GM10266 (cell line): Measurements from ENCODE around the gene AATF.
A peak's percentile ranks its signal among the peaks of the same experiment; 100 is the strongest.

Experiments used
- DNase-seq: peaks from one replicate; pipeline ENCODE4 v3.0.0; 2012; ENCODE audit errors: extremely low spot score
- TF ChIP-seq, protein P1 (sequence below): IDR thresholded peaks from 2 replicates; pipeline ENCODE4 v1.5.1; 2012; ENCODE audit warnings: mild to moderate bottlenecking, low read depth; ENCODE audit not compliant: control insufficient read depth, insufficient read depth; ENCODE audit errors: missing control alignments

AATF gene

DNA sequence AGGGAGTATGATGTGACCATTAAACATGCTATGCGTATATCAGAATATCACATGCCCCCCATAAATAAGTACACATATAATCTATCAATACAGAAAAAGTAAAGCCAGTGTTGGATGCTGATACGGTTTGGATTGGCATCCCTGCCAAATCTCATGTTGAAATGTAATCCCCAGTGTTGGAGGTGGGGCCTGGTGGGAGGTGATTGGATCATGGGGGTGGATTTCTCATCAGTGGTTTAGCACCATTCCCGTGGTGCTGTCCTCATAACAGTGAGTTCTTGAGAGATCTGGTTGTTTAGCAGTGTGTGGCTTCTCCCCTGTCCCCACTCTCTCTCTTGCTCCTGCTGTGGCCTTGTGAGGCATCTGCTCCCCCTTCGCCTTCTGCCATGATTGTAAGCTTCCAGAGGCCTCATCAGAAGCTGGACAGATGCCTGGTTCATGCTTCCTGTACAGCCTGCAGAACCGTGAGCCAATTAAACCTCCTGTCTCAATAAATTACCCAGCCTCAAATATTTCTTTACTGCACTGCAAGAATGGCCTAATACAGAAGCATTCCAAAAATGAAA, 88.9 kb downstream of the AATF start:
- TF ChIP-seq, protein P1, sequence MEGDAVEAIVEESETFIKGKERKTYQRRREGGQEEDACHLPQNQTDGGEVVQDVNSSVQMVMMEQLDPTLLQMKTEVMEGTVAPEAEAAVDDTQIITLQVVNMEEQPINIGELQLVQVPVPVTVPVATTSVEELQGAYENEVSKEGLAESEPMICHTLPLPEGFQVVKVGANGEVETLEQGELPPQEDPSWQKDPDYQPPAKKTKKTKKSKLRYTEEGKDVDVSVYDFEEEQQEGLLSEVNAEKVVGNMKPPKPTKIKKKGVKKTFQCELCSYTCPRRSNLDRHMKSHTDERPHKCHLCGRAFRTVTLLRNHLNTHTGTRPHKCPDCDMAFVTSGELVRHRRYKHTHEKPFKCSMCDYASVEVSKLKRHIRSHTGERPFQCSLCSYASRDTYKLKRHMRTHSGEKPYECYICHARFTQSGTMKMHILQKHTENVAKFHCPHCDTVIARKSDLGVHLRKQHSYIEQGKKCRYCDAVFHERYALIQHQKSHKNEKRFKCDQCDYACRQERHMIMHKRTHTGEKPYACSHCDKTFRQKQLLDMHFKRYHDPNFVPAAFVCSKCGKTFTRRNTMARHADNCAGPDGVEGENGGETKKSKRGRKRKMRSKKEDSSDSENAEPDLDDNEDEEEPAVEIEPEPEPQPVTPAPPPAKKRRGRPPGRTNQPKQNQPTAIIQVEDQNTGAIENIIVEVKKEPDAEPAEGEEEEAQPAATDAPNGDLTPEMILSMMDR, result no peak
- no peak for DNase-seq

DNA sequence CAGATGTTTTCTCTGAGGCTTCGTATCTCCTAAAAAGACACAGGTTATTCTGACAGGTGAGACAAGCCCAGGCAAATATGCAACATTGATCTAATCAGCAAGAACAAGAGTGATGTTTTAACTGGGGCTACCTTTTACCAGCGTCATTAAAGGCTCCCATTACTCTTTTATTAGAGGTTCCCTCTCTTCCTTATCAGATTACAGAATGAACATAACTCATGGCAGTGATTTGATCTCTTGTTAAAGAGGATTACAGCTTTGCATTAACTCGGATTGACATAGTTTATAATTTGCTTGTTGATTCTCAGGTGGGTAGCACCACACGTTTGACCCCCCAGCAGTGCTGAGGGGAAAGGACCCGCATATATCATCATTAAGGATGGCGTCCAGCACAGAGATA, 90.5 kb downstream of the AATF start:
- DNase-seq, result no peak
- TF ChIP-seq, protein P1, result no peak

DNA sequence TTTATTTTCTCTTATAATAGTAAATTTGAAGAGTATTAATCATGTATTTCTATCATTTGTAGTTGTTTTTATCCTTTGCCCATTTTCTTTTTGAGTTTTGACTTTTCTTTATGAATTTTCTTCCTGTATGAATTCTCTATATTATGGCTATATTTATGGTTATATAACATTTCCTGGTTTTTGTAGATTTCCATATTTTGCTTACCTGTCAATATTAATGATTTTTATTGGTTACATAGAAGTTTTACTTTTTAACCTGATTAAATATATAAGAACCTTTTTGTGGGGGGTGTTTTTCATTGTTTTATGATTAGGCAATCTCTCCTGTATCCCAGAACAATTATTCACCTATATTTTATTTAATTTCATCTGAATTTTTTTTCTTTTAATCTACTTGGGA, 93.2 kb downstream of the AATF start:
- TF ChIP-seq, protein P1, result no peak
- DNase-seq, result no peak

DNA sequence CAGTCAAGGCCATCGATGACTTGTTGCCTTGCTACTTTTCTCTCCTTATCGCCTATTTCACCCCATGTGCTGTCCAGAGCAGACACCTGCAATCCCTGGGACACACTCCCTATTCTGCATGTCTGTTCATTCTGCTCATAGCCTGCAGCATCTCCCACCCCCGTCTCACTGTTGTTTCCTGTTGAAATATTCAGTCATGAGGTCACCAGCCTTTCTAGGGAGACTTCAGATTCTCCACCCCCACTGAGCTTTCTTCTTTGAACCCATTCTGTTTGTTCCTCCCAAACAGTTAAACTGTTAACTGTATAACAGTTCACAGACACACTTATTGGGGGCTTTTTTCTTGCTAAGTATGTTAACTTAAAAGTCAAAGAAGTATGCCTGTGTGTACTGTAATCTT, 94.4 kb downstream of the AATF start:
- TF ChIP-seq, protein P1, result no peak
- DNase-seq, result no peak

DNA sequence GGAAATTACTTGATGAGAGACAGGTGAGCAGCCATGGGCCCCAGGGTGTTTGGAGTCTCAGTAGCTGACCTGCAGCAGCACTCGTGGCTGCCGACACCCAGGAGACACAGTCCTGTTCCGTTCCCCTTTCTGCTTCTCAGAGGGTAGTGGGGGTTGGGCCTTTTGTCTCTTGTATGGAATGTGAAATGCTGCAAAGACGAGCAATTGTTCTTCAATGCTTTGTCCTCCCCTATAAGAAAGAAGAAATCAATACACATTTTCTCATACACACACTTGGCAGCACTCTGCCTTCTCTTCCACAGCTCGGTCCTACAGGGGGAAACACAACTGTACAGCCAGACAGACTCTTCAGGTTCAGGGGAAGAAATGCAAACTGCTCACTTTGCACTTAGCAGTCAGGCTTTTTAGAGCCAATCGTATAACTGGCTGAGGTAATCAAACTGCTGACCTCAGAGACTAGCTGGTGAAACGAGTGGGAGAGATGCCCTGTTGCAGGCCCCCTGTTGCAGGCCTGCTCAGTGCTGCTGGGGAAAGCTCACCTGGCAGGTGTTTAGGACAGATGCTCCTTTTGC, 96.7 kb downstream of the AATF start:
- TF ChIP-seq, protein P1, result no peak
- DNase-seq, result no peak

DNA sequence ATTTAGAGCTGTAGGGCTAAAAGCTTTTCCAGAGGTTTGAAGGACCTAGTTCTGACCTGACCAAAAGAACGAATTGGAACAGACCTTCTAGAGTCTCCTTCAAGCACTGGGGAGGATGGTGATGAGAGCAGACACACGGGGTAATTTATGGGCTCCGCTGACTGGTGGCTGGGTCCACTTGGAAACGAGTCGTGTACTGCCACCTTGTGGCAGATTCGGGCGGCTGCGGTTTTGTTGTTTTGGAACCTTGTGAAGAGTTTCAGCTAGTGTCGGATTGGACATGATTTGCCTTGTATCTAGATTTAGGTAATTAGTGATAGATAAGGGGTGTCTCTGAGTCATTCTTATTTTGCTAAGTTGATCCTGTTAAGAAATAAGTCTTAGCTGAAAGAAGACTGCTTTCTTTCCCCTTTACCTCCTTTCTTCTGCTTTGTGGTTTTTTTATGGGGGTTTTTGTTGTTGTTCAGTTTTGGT, 98.9 kb downstream of the AATF start:
- DNase-seq, result peak; percentile 71
- TF ChIP-seq, protein P1, result peak; percentile 81

DNA sequence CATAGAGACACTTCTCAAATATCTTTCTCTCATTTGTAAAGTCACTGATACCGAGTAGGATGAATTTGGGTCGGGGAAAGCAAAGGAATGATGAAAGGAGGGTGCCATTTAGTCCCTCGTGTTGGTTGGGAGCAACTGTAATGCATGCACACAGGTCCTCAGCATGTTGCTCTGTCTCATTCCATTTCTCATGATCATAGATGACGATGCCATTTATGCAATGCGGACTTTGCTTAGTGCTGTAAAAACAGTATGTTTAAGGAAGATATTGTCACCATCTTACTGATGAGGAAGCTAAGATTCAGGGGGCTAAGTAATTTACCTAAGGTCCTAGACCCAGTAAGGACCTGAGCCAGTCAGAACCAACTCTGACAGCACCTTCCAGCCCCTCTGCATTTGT, 100.1 kb downstream of the AATF start:
- no peak for DNase-seq
- TF ChIP-seq, protein P1, result no peak
